ENCODE results near the gene KRT73.

KRT73 gene

GRCh38 chr12:52651726-52652261 lies 33.4 kb upstream of the KRT73 start, which contains the start of gene KRT2:
Gene KRT2 (minus strand): TSS chr12:52652211. CDS start chr12:52652142, 69 bp downstream.
- Histone ChIP-seq H3K27ac (no peak within 1 kb of the TSS), H3K4me1 (ENCODE audit: low read depth, poor library complexity, severe bottlenecking) (no peaks in the 10 kb centered on the region), H2AFZ (ENCODE audit: low read depth) (no peak within 1 kb of the TSS), H3K4me2 (no peak within 1 kb of the TSS), H3K36me3 (ENCODE audit: insufficient read depth) (no peaks in the 10 kb centered on the region), H3K4me3 (IDR thresholded peaks at IDR 0.05; ENCODE audit: insufficient read depth, low read depth, low read length) (no peak within 1 kb of the TSS), H3K27me3 (ENCODE audit: insufficient read depth, low read depth) (peaks cover 23% of the 10 kb centered on the region), H3K79me2 (ENCODE audit: insufficient read depth, low read depth) (no peaks in the 10 kb centered on the region), H3K9ac (no peak within 1 kb of the TSS), H4K20me1 (ENCODE audit: insufficient read depth) (no peaks in the 10 kb centered on the region)
- TF ChIP-seq CTCF (conservative IDR thresholded peaks at IDR 0.05; ENCODE audit: low read depth, low read length): no peak

GRCh38 chr12:52650520-52651081 lies 32.2 kb upstream of the KRT73 start:
- H3K4me2 ChIP-seq: no peak overlapping the region
- H3K4me1 ChIP-seq (ENCODE audit: low read depth, poor library complexity, severe bottlenecking): no peaks in the 10 kb centered on the region
- no peak overlapping the region for H3K27ac ChIP-seq
- TF ChIP-seq CTCF (conservative IDR thresholded peaks at IDR 0.05; ENCODE audit: low read depth, low read length): no peak
- H3K4me3 ChIP-seq (IDR thresholded peaks at IDR 0.05; ENCODE audit: insufficient read depth, low read depth, low read length): no peak overlapping the region
- no peak overlapping the region for H2AFZ ChIP-seq (ENCODE audit: low read depth)
- H3K9ac ChIP-seq: no peak overlapping the region
- no peaks in the 10 kb centered on the region for H3K36me3 ChIP-seq (ENCODE audit: insufficient read depth)
- H4K20me1 ChIP-seq (ENCODE audit: insufficient read depth): no peaks in the 10 kb centered on the region
- no peaks in the 10 kb centered on the region for H3K79me2 ChIP-seq (ENCODE audit: insufficient read depth, low read depth)
- H3K27me3 ChIP-seq (ENCODE audit: insufficient read depth, low read depth): peaks cover 31% of the 10 kb centered on the region

- Histone ChIP-seq H3K27me3 (ENCODE audit: insufficient read depth, low read depth) (peaks cover 38% of the 10 kb centered on the region; the same call in 1 of the 2 replicates), H3K36me3 (ENCODE audit: insufficient read depth) (no peaks in the 10 kb centered on the region)
Observed at GRCh38 chr12:52649066-52649465, 30.7 kb upstream of the KRT73 start.

GRCh38 chr12:52648012-52648550 lies 29.7 kb upstream of the KRT73 start:
- H3K4me1 ChIP-seq (ENCODE audit: low read depth, poor library complexity, severe bottlenecking): no peaks in the 10 kb centered on the region
- no peak for TF ChIP-seq CTCF (conservative IDR thresholded peaks at IDR 0.05; ENCODE audit: low read depth, low read length)
- H3K4me3 ChIP-seq (IDR thresholded peaks at IDR 0.05; ENCODE audit: insufficient read depth, low read depth, low read length): no peak overlapping the region
- H3K79me2 ChIP-seq (ENCODE audit: insufficient read depth, low read depth): no peaks in the 10 kb centered on the region
- no peaks in the 10 kb centered on the region for H4K20me1 ChIP-seq (ENCODE audit: insufficient read depth)
- no peak overlapping the region for H3K4me2 ChIP-seq
- no peak overlapping the region for H3K9ac ChIP-seq
- H2AFZ ChIP-seq (ENCODE audit: low read depth): no peak overlapping the region
- H3K36me3 ChIP-seq (ENCODE audit: insufficient read depth): no peaks in the 10 kb centered on the region
- no peak overlapping the region for H3K27ac ChIP-seq
- H3K27me3 ChIP-seq (ENCODE audit: insufficient read depth, low read depth): peaks cover 41% of the 10 kb centered on the region; the same call in 1 of the 2 replicates

More at GRCh38 chr12:52649066-52649465, 30.7 kb upstream of the KRT73 start:
- Histone ChIP-seq H3K27ac (no peak overlapping the region), H3K4me1 (ENCODE audit: low read depth, poor library complexity, severe bottlenecking) (no peaks in the 10 kb centered on the region), H3K79me2 (ENCODE audit: insufficient read depth, low read depth) (no peaks in the 10 kb centered on the region), H3K4me2 (no peak overlapping the region), H4K20me1 (ENCODE audit: insufficient read depth) (no peaks in the 10 kb centered on the region), H3K9ac (no peak overlapping the region), H2AFZ (ENCODE audit: low read depth) (no peak overlapping the region), H3K4me3 (IDR thresholded peaks at IDR 0.05; ENCODE audit: insufficient read depth, low read depth, low read length) (no peak overlapping the region)
- no peak for TF ChIP-seq CTCF (conservative IDR thresholded peaks at IDR 0.05; ENCODE audit: low read depth, low read length)

Measured in KMS-11 (cell line).